NT2/D1 (cell line): Measurements from ENCODE around the gene CDKN3.

Experiments used
- SUZ12 ChIP-seq: IDR thresholded peaks from 2 replicates; pipeline ENCODE4 v1.6.1; 2011; ENCODE audit not compliant: insufficient read length, insufficient read depth; ENCODE audit errors: extremely low read depth
- YY1 ChIP-seq: IDR thresholded peaks from 2 replicates; pipeline ENCODE4 v1.6.1; 2011; ENCODE audit not compliant: insufficient read length, insufficient read depth

- no peak for TF ChIP-seq YY1
- no peak for TF ChIP-seq SUZ12
Observed at GRCh38 chr14:54420478-54421142, 23.8 kb downstream of the CDKN3 start.
